Stimulated activated CD4-positive, alpha-beta T cell treated with anti-CD3 and anti-CD28 coated beads, Interleukin-15, amount 100 ng/mL, for 24 hours (primary cell): ENCODE results near the gene HSD17B3.
A peak's percentile ranks its signal among the peaks of the same experiment; 100 is the strongest.
"Not testable (repeated sequence)": the region's sequence is repeated elsewhere in the genome, so short reads cannot be mapped to it uniquely, and the experiment has no call there.

Experiments used
- DNase-seq: peaks from one replicate; pipeline ENCODE4 v3.0.0-alpha.2; 2020

Gene HSD17B3

GRCh38 chr9:96302021-96302420 is at the start of gene HSD17B3:
TSS of gene HSD17B3 (minus strand) at chr9:96302176. CDS start at chr9:96302104, 72 bp downstream.
- DNase-seq = no peak

DNA sequence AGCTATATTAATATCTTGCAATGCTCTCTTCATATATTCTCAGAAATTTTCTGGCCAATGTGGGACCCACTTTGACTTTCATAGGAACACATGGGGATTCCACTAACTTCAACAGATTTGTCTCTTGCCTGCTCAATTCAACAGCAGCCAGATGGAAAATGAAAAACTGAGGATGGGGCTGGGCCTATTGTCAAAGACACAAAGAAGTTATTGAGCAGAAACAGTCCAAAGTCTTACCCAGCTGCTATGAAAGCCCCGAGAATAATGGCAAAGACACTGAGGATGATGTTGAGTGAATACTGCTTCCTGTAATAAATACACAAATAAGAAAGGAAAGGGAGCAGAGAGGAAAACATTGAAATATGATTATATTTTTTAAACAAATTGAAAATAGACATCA is 48.9 kb upstream of the HSD17B3 start:
- DNase-seq = no peak

DNA sequence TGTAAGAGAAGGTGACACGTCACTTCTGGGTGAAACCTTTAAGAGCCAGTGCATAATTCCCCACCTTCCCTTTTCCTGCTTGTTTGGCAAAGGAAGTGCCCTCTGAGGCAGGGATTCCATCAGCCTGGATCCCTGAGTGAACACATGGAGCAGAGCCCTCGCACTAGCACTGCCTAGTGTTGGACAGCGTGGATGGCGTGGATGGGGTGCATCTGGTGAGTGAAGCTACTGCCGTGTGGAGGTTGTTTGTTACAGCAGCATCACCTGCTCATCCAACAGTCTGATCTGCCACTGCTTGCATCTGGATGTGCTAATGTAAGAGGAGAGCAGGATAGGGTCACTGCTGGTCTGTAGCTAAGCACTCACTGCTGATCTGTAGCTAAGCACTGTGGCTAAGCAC is 46.3 kb upstream of the HSD17B3 start:
- no peak for DNase-seq

GRCh38 chr9:96345551-96345950 is 43.6 kb upstream of the HSD17B3 start:
- DNase-seq = no peak

DNA sequence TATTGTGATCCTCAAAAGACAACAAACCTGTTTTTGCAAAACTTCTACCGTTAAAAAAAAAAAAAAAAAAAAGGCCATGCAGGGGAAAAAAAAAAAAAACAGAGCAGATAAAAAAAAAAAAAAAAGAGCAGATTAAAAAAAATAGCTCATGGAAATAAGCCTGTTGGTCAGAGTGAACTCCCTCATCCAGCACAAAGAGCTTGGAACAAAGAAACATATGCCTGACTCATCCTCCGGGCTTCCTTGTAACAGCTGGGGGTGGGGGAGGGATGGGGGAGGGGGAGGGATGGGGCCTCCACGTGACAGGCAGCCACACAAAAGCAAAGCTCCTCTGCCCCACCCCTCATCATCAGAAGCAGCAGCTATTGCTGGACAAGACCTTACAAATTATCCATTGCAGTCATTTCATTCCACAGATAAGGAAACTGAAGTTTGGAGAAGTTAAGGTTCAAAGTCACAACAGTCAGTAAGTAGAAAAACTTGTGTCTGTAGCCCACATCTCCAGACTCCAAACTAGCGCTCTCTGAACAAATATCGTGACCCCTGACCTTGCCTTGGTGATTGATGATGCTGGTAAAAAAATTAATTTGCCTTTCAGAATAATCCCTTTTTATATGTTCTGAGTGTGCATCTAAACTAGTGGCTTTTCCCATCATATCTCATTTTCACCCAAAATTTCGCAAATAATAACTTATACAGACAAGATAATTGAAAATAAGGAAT is 42.6 kb upstream of the HSD17B3 start:
- DNase-seq = no peak

GRCh38 chr9:96343515-96344360 is 41.8 kb upstream of the HSD17B3 start:
- DNase-seq = no peak

- DNase-seq = no peak
These were observed 40.7 kb upstream of the HSD17B3 start for GRCh38 chr9:96342571-96343245.

DNA sequence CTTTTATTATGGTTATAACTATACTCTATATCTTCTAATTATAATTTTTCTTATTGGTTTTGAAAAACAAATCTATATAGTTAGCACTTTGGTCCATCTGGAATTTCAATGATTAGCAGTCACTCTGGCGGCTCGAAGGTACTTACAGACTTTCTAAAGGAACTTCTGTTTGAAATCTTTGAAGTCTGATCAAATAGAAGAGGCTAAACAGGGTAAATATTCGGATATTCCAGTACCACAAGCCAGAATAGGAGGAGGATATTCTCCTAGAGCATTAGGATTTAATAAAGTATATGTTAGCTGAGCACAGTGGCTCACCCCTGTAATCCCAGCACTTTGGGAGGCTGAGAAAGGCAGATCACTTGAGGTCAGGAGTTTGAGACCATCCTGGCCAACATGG is 38.7 kb upstream of the HSD17B3 start:
- no peak for DNase-seq

- DNase-seq = no peak
These were observed 36.3 kb upstream of the HSD17B3 start for GRCh38 chr9:96338299-96338698.

DNA sequence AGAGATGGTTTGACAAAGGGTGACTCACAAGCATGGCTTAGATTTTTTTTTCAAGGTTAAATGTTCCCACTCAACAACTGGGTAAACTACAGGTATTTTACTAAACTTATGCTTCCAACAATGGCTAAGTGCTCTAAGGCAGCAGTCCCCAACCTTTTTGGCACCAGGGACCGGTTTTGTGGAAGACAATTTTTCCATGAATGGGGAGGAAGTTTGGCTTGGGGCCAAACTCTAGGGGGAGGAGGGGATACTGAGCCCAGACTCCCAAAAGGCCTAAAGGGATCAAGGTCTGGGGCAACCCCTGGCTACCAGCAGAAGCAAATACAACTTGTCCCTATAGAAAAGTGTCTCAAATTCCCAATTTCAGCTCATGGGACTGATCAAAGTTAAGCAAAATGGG is 32.0 kb upstream of the HSD17B3 start:
- no peak for DNase-seq

GRCh38 chr9:96331236-96331947 is 29.4 kb upstream of the HSD17B3 start:
- DNase-seq = no peak

- DNase-seq = peak; percentile 49
These were observed 25.8 kb upstream of the HSD17B3 start for GRCh38 chr9:96327694-96328352.

DNA sequence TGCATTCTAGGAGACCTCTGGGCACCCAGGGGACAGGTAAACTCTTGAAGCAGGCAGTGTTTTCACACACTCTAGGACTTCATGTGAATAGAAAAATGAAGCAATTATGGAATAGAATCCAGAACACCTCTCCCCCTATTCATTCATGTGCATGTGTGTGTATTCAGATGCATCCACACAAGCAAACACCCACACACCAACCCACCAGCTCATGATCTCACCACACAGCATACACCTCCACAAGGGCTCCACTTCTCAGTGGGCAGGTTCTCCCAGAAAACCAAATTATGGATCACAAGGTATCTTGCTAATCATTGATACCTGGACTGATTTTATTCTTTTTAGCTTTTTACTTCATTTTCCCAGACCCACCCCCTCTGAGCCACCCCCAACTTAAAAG is 21.2 kb upstream of the HSD17B3 start:
- DNase-seq = no peak

DNA sequence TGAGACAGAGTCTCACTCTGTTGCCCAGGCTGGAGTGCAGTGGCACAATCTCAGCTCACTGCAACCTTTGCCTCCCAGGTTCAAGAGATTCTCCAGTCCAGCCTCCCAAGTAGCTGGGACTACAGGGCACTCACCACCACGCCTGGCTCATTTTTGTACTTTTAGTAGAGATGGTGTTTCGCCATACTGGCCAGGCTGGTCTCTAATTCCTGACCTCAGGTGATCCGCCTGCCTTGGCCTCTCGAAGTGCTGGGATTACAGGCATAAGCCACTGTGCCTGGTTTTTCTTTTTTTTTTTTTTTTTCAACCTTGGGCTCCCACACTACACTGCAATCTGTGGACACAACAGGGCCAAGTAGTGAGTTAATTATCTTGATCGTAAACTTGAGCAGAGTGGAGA is 20.8 kb upstream of the HSD17B3 start:
- DNase-seq = not testable (repeated sequence)

DNA sequence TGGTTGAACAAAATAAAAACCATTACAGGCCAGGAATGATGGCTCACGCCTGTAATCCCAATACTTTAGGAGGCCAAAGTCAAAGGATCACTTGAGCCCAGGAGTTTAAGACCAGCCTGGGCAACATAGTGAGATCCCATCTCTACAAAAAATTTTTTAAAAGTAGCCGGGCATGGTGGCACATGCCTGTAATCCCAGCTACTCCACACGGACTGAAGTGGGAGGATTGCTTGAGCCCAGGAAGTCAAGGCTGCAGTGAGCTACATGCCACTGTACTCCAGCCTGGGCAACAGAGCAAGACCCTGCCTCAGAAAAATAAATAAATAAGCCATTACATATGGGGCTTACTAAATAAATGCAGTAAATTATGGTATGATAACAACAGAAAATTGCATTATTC is 20.2 kb upstream of the HSD17B3 start:
- not testable (repeated sequence) for DNase-seq

GRCh38 chr9:96321515-96321914 is 19.5 kb upstream of the HSD17B3 start:
- no peak for DNase-seq

DNA sequence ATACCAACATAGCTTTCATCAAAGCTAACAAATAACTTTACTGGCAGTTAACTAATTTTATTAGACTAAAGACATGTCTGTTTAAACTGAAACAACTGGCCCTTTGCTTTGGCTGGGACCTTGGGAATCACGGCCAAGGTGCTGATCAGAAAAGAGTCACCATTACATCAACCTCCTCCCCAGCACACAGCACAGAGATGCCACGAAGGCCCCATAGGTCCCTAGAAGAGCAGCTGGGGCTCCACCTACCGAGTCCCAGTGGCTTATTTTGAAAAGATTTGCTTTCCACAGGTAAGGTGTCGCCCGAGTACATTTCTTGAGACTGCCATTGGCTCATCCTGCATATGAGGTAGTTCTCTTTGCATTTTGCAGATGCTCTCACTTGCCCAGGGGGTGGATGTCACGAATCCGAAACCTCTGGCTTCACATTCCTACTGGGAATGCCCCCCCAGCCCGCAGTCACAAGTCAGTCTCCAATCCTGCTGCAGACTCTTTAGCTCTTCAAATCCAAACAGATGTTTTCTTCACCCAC is 18.8 kb upstream of the HSD17B3 start:
- no peak for DNase-seq

GRCh38 chr9:96318921-96319565 is 17.1 kb upstream of the HSD17B3 start:
- DNase-seq = no peak

GRCh38 chr9:96317335-96317980 is 15.5 kb upstream of the HSD17B3 start:
- peak; percentile 58 for DNase-seq

GRCh38 chr9:96309850-96310249 is 7.9 kb upstream of the HSD17B3 start:
- no peak for DNase-seq

- DNase-seq = not testable (repeated sequence)
These were observed 5.0 kb upstream of the HSD17B3 start for GRCh38 chr9:96306958-96307357.
